SK-N-DZ (cell line): ENCODE measurements around the gene RIC3. TPM values are rescaled to one million over a fixed set of nuclear protein-coding genes. Genes with fewer than 3 reads are reported as not detected.
A peak's percentile ranks its signal among the peaks of the same experiment; 100 is the strongest.

Experiments used
- DNase-seq: peaks from one replicate; pipeline ENCODE4 v3.0.0-alpha.2; 2015; ENCODE audit warnings: low spot score
- polyA plus RNA-seq, 2 experiments: library from polyadenylated mRNA; depleted of rRNA; stranded (reverse); fragments of >200 nt; gene quantifications; 2 replicates each; pipeline ENCODE4 v1.2.3, GENCODE V29; 2014

RIC3 gene, protein sequence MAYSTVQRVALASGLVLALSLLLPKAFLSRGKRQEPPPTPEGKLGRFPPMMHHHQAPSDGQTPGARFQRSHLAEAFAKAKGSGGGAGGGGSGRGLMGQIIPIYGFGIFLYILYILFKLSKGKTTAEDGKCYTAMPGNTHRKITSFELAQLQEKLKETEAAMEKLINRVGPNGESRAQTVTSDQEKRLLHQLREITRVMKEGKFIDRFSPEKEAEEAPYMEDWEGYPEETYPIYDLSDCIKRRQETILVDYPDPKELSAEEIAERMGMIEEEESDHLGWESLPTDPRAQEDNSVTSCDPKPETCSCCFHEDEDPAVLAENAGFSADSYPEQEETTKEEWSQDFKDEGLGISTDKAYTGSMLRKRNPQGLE
- 7.3 and 8.7 TPM in 2 replicates for polyA plus RNA-seq (2014; cell fraction: cytosol; rRNA removed)
- polyA plus RNA-seq (2014; cell fraction: nucleus; rRNA removed): 64.3 and 89.3 TPM in 2 replicates

DNA sequence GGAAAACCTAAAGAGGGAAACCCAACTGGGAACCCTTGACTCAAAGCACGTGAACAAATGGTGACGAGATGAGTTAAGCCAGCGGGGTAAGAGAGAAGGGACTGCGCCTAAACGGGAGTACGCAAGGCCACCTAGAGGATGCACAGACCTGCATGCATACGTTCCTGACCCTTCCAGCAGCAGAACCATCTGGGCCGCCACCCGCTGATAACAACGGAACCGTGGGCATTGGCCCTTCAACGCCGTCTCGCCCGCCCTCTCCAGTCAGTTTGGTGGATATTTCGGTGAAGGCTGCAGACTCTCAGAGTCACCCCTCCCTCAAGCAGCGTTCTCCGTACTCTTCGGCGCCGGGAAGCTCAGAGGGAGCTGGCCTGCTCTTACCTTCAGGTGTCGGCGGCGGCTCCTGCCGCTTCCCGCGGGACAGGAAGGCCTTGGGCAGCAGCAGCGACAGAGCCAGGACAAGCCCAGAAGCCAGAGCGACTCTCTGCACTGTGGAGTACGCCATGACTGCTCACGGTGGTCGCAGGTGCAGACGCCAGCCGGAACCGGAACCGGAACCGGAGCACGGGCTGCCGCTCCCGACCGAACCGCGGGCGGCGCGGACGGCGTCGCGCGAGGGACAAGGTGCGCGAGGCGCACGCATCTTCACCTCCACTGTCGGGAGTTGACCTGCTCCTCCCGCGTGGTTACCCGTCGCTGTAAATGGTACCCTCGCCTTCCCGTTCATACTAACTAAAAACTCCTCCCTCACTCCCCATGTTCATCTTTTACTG, at the start of gene RIC3:
TSS of gene RIC3 (minus strand) at position 541 of the 773 bp plus-strand sequence. CDS start at position 505, 36 bp downstream.
- peak; percentile 62 for DNase-seq

DNA sequence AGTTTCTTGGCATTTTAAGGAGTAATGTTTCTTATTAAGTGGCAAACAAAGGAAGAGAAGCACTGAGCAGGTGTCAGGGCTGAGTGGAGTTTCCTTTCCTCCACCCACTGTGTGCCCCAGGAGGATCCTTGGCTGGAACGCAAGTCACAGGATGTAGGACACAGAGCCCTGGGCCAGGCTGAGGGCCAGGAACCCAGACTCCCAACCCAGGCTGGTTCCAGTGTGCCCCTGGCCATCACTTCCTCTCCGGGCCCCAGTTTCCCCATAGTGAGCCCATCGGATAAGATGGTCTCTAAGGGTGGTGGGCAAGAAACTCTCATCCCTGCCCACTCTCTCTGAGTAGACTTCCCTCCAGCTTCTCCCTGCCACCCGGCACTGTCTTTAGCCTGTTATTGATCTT, 49.6 kb upstream of the RIC3 start:
- DNase-seq: no peak

DNA sequence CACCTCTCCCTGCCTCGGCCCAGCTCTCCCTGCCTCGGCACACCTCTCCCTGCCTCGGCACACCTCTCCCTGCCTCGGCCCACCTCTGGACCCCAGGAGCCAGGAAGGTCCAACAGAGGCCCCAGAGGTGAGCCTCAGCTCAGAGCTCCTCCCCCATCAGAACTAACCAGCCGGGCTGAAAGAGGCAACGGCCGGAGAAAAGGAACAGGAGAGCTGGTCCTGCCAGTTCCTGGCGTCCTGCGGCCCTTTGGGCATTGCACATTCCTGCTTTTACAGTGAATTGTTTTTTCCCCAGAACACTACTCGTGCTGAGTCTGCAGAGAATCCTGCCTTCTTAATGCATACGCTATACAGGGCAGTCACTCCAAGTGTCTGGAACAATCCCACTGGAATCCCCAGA, 49.1 kb upstream of the RIC3 start:
- DNase-seq: no peak

GRCh38 chr11:8217136-8217535, 48.3 kb upstream of the RIC3 start:
- no peak for DNase-seq

- no peak for DNase-seq
Measured at GRCh38 chr11:8213376-8213775, 44.6 kb upstream of the RIC3 start.

DNA sequence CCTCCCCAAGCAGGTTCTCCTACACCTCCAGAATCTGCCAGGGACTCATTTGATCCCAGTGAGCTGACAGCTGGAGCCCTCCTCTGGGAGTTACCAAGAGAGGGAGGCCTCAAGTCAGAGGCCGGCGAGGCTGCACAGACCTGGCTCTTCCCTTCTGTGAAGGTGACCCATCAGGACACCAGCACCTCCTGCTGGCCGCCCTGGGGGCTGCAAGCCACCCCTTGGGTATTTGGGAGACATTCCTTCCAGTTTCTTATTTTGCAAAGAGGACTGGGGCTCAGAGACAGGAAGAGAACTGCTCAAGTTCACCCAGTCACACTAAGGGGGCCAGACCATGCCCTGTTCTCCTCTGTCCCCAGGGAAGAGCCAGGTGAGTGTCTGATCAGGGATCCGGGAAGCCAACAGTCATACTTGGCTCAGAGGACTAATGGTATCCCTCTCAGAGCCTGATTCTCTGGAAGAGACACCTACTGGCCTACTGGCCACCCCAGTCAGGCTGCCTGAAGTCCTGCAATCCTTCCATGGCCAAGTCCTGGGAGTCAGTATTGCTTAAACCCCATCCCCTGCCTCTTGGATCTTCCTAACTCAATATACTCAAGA, 40.5 kb upstream of the RIC3 start:
- DNase-seq: no peak

- no peak for DNase-seq
Measured at GRCh38 chr11:8207080-8208000, 38.5 kb upstream of the RIC3 start.

DNA sequence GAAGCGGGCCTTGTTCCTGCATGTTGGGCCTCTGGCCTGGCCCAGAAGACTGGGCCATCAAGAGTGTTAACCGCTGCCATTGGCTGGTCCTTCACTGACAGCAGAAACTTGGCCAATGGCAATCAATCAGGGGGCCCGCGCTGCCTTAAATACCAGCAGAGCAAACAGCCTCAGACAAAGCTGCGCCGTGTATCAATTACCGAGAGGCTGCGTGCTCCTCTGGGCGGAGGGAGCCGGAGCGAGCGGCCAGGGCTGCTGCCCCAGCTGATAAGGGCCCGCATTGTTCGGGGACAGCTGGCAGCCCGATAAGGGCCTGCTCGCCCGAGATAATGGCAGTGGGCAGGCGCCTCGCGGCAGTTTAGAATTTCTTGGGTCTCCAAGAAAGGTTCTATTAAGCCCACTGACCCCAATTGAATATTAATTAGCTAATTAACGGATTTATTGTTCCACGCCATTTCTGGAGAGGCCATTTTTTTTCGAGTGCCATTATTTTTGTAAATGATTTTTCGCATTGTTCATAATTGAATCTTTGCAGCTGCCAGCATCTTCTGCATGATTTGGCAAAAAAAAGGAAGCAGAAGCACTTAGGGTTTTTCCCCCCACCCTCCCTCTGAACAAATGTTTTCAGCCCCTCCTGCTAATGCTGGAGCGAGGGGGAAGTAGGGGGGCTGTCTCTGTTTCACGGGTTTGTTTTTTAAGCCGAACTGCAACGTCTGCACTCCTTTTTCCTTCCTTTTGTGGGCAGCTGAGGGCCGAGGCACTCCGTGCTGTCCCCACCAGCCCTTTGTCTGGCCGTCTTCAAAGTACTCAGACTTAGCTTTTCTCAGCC, 37.6 kb upstream of the RIC3 start:
- DNase-seq: peak; percentile 97

DNA sequence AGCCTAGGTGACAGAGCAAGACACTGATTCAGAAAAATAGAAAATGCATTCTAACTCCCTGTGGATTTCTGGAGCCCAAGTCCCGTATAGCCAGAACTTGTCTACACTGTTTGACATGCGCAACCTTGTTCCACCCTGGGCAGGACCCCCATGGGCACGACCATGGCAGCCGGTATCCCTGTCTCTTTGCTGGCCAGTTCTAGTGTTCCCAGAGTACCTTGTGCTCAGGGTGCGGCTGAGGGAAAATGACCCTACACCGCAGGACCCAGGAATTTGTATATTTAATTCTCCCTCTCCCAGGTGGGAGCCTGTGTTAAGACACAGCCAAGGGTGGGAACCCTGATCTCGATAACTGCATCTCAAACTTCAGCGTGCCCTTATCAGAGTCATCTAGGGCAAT, 36.7 kb upstream of the RIC3 start:
- DNase-seq: no peak

DNA sequence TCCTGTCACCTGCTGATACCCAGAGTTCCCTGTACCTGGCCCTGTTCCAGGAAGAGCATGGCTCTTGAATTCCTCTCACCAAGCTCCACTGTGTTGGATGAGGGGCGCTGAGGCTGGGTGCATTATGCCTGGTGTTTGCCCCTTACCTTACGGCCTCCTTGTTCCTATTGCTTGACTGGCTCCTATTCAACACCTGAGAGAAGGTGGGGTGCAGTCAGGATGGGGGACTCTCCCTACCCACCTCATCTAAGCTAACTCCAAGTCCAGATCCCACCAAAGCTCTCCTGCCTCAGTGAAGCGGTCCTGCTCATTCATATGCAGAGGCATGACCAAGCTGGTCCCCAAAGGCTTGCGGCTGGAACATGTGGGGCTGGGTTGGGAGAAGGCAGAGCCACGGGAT, 35.8 kb upstream of the RIC3 start:
- DNase-seq: no peak

DNA sequence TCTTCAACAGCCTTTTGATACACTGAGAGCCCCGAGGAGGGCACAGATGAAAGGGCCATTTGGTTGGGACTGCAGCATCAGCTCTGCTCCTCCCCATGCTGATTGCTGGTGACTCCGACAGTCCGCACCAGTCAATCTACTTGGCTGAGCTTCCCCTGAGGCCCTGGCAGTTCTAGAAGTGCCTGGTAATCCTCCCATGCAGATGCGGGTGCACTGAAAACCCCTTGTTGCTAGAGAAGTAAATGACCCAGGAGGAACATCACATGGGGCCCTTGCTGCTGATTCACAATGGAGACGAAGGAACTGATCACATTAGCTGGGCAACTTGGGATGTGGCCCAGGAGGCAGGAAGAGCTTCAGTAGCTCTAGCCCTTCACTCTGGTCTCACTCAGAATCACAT, 35.2 kb upstream of the RIC3 start:
- no peak for DNase-seq

GRCh38 chr11:8203414-8203715, 34.5 kb upstream of the RIC3 start:
- DNase-seq: no peak

DNA sequence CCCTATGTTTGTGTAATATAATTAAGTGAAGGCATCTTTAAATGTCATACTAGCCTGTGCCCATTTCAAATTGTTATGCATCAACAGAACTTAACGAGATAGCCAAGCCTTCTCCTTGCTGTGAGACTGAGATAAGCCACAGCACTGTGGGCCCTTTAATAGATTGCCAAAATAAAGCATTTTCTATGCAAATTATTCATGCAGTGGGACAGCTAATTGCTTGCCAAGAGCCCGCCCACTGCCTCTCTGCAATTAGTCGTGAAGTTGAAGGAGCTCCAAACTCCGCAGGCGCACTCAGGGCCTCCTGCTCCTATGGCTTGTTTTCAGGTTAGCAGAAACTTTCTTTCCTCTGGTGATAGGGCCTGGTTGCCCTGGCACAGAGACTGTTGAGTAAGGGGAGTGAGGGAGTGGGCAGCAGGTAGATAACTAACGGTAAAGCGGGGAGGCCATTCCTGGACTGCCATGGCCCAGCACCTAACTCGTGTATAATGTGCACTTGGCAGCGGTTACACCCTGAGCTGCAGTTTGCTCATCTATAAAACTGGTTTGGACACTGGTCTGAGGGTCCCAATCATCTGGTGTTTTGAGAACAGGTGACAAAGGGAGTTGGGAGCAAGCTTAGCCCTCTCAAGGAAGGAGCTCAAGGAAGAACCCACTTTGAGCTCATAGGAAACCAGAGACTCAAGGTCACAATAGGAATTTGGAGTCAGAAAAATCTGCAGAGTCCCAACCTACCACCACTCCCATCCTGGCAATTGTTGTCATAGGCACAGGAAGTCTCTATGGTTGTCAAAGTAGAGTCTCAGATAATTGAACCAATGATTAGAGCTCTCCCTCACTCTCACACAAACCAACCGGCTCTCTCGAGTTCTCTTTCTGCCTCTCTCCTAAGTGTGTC, 33.9 kb upstream of the RIC3 start:
- DNase-seq: no peak

DNA sequence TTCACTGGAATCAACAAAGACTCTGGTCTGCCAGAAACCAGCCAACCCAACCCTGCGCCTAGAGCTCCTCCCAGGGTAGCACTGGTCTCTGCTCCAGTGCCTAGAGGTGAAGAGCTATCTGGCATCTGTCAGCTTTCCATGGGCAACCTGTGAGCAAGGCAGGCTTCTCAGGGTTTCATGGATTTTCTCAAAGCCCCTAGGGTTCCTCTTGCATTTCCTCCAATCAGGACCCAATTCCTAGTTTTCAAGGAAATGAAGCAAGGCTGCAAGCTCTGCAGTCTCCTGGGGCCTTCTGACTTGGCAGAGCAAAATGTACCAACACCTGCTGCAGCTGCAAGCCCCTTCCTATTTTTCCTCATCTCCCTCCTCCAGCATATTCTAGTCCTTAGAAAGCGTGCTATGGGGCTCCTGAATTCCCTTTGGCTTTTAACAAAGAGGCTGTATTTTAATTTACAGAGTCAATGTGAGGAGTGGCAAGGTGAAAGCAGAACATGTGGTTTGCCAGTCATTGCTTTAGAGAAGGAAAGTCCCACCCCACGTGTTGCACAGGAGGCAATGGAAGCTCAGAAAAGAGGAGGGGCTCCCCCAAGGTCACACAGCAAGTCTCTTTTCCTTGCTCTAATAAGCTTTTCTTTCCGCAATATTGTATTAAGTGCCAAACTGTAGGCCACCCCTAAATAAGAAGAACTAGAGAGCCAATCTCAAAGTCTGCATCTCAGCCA, 33.0 kb upstream of the RIC3 start:
- no peak for DNase-seq

DNA sequence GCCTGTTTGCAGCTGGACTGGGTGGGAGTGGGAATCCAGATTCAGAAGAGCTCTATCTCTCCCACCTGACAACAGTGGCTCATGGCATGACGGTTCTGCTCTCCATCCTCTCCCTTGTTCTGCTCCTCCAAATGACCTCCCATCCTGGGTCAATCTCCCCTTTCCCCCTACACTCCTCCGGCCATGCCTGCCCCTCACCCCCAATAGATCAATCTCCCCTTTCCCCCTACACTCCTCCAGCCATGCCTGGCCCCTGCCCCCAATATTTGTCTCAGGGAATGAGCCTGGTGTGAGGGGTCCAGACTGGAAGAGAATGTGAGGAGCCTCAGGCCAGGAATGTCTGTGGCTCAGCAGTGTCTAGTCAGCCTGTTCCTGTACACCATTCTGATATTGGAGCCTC, 30.9 kb upstream of the RIC3 start:
- DNase-seq: no peak

GRCh38 chr11:8196749-8197148, 27.9 kb upstream of the RIC3 start:
- no peak for DNase-seq

- DNase-seq: no peak
Measured at GRCh38 chr11:8194956-8195355, 26.1 kb upstream of the RIC3 start.

- no peak for DNase-seq
Measured at GRCh38 chr11:8192896-8193209, 24.0 kb upstream of the RIC3 start.
